Measurements from ENCODE around the gene FAM184B.
"Not testable (repeated sequence)": the region's sequence is repeated elsewhere in the genome, so short reads cannot be mapped to it uniquely, and the experiment has no call there.

The FAM184B gene

GRCh38 chr4:17712166-17712565 is 69.3 kb downstream of the FAM184B start:
- no peak for TF ChIP-seq CTCF (IDR thresholded peaks at IDR 0.05; ENCODE audit: low read depth, low read length)
- DNase-seq: no peak
- H3K4me1 ChIP-seq: no peaks in the 10 kb centered on the region
- no peak overlapping the region for H3K4me3 ChIP-seq (ENCODE audit: low read depth, low read length)
- H3K27me3 ChIP-seq: no peaks in the 10 kb centered on the region
- no peaks in the 10 kb centered on the region for H3K9me3 ChIP-seq
- H3K36me3 ChIP-seq: no peaks in the 10 kb centered on the region

- not testable (repeated sequence) for H3K36me3 ChIP-seq; H3K4me1 ChIP-seq; H3K9me3 ChIP-seq; H3K27me3 ChIP-seq; H3K4me3 ChIP-seq (ENCODE audit: low read depth, low read length); DNase-seq
Measured at GRCh38 chr4:17711206-17711605, 70.2 kb downstream of the FAM184B start.

GRCh38 chr4:17709763-17710068 is 71.7 kb downstream of the FAM184B start:
- Histone ChIP-seq H3K4me3 (ENCODE audit: low read depth, low read length) (no peak overlapping the region), H3K4me1 (no peaks in the 10 kb centered on the region), H3K27me3 (no peaks in the 10 kb centered on the region), H3K36me3 (no peaks in the 10 kb centered on the region), H3K9me3 (no peaks in the 10 kb centered on the region)
- no peak for DNase-seq
- TF ChIP-seq CTCF (IDR thresholded peaks at IDR 0.05; ENCODE audit: low read depth, low read length): no peak

- Histone ChIP-seq H3K4me3 (ENCODE audit: low read depth, low read length) (no peak overlapping the region), H3K9me3 (no peaks in the 10 kb centered on the region), H3K36me3 (no peaks in the 10 kb centered on the region), H3K4me1 (no peaks in the 10 kb centered on the region), H3K27me3 (no peaks in the 10 kb centered on the region)
- DNase-seq: no peak
- no peak for TF ChIP-seq CTCF (IDR thresholded peaks at IDR 0.05; ENCODE audit: low read depth, low read length)
Measured at GRCh38 chr4:17708992-17709762, 72.2 kb downstream of the FAM184B start.

- Histone ChIP-seq H3K36me3 (no peaks in the 10 kb centered on the region), H3K4me3 (ENCODE audit: low read depth, low read length) (no peak overlapping the region), H3K27me3 (no peaks in the 10 kb centered on the region), H3K4me1 (no peaks in the 10 kb centered on the region), H3K9me3 (no peaks in the 10 kb centered on the region)
- no peak for TF ChIP-seq CTCF (IDR thresholded peaks at IDR 0.05; ENCODE audit: low read depth, low read length)
- no peak for DNase-seq
Measured at GRCh38 chr4:17707671-17708070, 73.8 kb downstream of the FAM184B start.

GRCh38 chr4:17705107-17705506 is 76.3 kb downstream of the FAM184B start:
- Histone ChIP-seq H3K36me3 (no peaks in the 10 kb centered on the region), H3K27me3 (no peaks in the 10 kb centered on the region), H3K9me3 (no peaks in the 10 kb centered on the region), H3K4me3 (ENCODE audit: low read depth, low read length) (no peak overlapping the region), H3K4me1 (no peaks in the 10 kb centered on the region)
- no peak for DNase-seq
- no peak for TF ChIP-seq CTCF (IDR thresholded peaks at IDR 0.05; ENCODE audit: low read depth, low read length)

Data from BE2C (cell line).